ENCODE data around the gene CTBP1.

DNA sequence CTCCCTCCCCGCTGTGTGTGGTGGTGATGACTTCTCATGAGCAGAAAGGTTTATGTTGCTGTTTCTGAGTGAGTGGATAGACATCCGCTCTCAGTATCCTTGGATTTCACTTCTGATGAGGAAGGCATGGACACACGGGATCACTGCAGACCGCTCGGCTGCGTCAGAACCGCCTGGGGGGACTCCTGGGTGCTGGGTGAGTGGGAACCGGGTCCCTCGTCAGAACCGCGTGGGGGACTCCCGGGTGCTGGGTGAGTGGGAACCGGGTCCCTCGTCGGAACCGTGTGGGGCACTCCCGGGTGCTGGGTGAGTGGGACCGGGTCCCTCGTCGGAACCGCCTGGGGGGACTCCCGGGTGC, 9.0 kb downstream of the CTBP1 start:
- TF ChIP-seq, protein P1, sequence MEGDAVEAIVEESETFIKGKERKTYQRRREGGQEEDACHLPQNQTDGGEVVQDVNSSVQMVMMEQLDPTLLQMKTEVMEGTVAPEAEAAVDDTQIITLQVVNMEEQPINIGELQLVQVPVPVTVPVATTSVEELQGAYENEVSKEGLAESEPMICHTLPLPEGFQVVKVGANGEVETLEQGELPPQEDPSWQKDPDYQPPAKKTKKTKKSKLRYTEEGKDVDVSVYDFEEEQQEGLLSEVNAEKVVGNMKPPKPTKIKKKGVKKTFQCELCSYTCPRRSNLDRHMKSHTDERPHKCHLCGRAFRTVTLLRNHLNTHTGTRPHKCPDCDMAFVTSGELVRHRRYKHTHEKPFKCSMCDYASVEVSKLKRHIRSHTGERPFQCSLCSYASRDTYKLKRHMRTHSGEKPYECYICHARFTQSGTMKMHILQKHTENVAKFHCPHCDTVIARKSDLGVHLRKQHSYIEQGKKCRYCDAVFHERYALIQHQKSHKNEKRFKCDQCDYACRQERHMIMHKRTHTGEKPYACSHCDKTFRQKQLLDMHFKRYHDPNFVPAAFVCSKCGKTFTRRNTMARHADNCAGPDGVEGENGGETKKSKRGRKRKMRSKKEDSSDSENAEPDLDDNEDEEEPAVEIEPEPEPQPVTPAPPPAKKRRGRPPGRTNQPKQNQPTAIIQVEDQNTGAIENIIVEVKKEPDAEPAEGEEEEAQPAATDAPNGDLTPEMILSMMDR (IDR thresholded peaks at IDR 0.05): no peak
- TF ChIP-seq POLR2A (IDR thresholded peaks at IDR 0.05): no peak
- TF ChIP-seq POLR2AphosphoS5 (IDR thresholded peaks at IDR 0.05): no peak

Measured in breast epithelium (tissue), 3 donors.